ENCODE results near the gene DLG2.

DLG2 gene

DNA sequence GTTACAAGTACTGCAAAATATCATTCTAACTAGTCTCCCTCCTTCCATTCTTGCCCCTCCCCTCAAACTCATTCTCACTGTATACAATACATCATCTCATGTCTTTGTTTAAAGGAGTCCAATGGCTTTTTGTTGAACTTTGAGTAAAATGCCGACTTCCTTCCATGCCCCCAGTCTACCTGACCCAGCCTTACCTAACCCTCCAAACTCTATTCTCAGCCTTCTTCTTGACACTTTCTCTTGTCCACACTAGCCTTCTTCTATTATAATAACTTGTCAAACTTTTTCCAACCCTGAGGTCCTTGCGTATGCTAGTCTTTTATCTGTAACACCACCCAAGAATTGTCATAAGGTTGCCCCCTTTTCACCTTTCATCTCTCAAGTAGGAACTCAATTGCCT lies 1329.6 kb downstream of the DLG2 start:
- no peak for DNase-seq

- DNase-seq, result no peak
Measured at GRCh38 chr11:84295815-84296214, 1331.3 kb downstream of the DLG2 start.

GRCh38 chr11:84292955-84293354 lies 1334.2 kb downstream of the DLG2 start:
- DNase-seq, result no peak

- no peak for DNase-seq
Measured at GRCh38 chr11:84292006-84292405, 1335.1 kb downstream of the DLG2 start.

- DNase-seq, result no peak
Measured at GRCh38 chr11:84290647-84291046, 1336.5 kb downstream of the DLG2 start.

- no peak for DNase-seq
Measured at GRCh38 chr11:84289381-84289906, 1337.7 kb downstream of the DLG2 start.

DNA sequence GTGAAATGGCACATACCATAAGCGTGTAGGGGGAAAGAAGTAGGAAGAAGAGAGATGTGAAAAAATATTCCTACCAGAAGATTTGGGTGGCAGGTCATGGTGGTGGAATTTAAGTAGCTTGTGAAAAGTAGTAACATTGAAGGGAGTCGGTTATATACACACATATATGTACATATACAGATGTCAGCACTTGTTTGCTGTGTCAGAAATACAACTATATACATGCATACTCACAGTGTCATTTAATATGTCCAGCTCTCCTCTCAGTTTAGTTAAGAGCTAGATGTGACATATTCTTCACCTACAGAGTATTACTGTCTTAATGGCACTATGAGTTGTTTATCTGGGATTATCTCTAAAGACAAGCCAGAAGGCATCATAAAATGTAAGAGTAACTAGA lies 1353.6 kb downstream of the DLG2 start:
- no peak for DNase-seq

- no peak for DNase-seq
Measured at GRCh38 chr11:84270466-84270865, 1356.7 kb downstream of the DLG2 start.

- no peak for DNase-seq
Measured at GRCh38 chr11:84264066-84264465, 1363.1 kb downstream of the DLG2 start.

DNA sequence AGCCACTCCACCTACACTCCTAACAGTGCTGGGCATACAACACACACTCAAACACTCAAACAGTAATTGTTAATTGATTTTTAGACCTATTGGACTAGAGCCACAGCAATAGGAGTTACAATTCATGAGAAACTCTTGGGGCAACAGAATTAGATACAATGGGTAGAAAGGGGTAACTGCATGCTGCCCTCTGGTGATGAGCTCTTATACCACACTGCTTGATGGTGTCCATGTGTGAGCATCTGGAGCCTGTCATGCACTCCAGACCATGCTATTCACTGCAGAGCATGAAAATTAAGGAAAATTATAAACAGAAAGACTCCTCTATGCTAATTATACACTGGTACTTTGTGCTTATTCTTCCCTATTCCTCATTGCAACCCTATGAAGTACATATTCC lies 1365.4 kb downstream of the DLG2 start:
- no peak for DNase-seq

- DNase-seq, result no peak
Measured at GRCh38 chr11:84260862-84261261, 1366.3 kb downstream of the DLG2 start.

GRCh38 chr11:84256618-84257017 lies 1370.5 kb downstream of the DLG2 start:
- DNase-seq, result no peak

DNA sequence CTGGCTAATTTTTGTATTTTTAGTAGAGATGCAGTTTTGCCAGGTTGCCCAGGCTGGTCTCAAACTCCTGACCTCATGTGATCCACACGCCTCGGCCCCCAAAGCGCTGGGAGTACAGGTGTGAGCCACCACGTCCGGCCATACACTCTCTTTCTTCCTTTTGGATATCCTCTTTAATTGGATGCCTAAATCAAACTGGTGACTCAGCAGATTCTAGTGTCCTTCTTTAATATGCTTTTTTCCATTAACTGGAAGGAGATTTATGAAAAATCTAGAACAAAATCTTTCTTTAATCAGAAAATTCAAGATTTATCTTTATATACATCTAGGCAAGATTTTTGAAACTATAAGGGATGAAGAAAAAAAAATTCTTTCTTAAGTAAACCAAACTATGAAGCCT lies 1371.7 kb downstream of the DLG2 start:
- no peak for DNase-seq

DNA sequence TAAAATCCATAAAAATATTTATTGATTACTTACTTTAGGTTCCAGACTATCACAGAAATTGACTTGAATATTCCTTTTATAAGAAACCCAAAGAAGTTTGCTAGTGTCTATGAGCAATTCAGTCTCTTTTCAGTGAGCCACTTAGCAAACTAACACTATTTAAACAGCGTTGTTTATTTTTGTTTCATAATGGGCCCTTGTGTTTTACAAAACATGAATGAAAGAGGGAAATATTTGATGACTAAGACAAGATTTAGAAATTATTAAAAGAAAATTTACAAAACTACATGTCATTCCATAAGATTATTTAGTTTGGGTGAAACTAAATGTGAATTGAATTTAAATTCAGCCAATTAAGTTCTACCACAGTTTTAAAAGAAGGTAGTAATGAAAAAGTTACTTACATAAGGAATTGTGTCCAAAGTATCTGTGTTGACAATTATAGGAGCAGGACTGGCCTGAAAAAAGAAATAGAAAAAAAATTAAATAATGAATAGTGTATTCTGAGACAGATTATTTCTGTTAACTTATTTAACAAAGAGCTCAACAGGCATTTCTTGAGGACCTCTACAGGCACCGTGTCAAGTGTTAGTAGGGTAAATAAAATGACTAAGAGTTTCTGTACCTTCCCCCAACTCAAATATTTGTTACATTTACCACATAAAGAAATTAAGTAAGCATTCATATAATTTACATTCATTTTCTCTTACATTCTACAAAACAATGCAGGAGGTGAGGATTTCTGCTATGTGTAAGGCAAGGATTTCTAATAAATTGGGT lies 1376.1 kb downstream of the DLG2 start:
- DNase-seq, result no peak

GRCh38 chr11:84249344-84250135 lies 1377.6 kb downstream of the DLG2 start:
- no peak for DNase-seq

GRCh38 chr11:84247926-84248325 lies 1379.2 kb downstream of the DLG2 start:
- no peak for DNase-seq

- no peak for DNase-seq
Measured at GRCh38 chr11:84247129-84247528, 1380.0 kb downstream of the DLG2 start.

DNA sequence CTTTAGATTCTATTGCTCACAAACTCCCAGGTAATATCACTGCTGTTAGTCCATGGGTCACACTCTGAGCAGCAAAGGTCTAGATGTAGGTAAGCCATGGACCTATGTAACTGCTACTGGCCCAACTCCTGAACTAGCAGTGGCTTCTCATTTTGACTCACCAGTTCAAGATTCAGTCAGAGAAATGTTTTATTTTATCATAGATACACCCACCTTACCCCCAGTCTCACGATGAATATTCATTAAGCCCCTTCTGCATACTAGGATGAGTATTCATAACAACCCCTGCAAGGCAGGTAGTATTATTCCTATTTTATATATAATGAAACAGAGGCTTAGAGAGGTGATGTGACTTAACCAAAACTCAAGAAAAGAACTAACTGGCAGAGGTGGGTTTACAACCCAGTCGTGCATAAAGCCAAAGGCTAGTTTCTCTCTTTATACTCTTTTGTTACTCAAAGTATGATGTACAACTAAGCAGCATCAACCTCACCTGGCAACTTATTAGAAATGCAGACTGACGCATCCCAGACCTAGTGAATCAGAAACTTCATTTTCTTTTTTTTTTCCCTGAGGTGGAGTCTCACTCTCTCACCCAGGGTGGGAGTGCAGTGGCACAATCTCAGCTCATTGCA lies 1383.4 kb downstream of the DLG2 start:
- DNase-seq, result no peak

DNA sequence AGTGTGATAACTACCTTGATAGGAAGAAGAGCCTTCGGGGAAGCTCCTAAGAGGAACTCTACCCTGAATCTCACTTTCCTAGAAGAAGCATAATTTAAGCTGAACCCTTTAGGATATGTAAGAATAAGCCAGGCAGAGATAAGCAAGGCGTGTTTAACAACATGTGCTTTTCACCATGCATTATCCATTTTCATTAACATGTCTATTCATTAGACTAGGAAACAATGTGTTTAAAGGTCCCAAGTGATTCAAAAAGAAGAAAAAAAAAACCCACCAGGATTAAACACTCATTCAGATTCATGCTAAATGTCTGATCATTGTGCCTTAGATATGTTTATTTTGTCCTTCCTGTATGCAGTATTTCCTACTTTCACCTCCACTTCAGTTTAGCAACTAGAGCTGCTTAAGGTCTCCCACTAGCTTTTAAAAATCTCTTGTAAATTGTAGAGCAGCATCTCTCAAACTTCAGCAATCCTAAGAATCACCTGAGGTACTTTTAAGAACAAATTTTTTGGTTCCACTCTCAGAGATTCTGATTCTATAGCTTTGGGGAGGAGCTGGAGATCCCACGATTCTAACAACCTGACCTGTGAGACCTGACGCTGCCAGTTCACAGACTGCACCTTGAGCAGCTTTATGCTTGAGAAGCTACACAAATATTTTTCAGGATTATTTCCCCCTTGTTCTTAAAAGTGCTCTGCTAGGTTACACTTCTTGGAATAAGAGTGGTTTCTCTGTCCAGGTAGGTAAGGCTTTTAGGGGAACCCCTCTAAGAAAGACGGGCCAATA lies 1385.6 kb downstream of the DLG2 start:
- no peak for DNase-seq

- DNase-seq, result no peak
Measured at GRCh38 chr11:84240847-84241246, 1386.3 kb downstream of the DLG2 start.

- DNase-seq, result no peak
Measured at GRCh38 chr11:84236436-84236835, 1390.7 kb downstream of the DLG2 start.

DNA sequence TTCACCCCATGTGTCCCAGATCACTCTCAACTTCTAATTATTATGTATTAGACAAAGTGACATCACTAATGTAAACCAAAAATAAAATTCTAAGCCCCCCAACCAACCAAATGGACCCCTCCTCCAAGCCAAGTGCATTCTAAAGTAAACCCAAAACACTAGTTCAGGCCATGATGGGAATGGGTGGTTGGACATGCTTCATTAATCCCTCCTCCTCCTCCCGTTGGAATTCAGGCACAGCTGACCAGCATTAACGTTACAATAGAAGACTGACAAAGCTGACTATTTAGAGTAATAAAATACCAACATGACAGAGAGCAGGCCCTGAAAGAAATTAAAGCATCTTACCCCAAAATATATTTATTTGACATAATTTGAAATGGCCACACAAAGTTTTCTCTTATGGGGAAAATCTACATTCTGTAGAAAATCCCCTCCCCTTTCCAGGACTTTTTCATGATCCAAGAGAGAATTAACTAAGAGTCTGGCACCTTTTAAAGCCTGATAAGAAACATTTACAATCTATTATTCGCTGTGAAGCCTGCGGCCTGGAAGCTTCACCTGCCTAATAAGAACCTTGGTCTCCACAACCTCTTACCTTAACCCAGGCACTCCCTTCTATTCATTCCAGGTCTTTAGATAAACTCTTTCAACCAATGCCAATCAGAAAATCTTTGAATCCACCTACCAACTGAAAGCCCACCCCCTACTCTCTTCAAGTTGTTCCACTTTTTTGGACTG lies 1392.5 kb downstream of the DLG2 start:
- DNase-seq, result no peak
